HG03378 (cell line): ENCODE measurements around the gene ICAM2.
"Not testable (repeated sequence)": the region's sequence is repeated elsewhere in the genome, so short reads cannot be mapped to it uniquely, and the experiment has no call there.

ENCODE experiments used
- ATAC-seq: cut with Tn5 transposase; IDR thresholded peaks from one replicate; pipeline ENCODE4 v1.9.1; 2021; ENCODE audit warnings: mild to moderate bottlenecking, moderate library complexity; ENCODE audit not compliant: unreplicated experiment

The ICAM2 gene

GRCh38 chr17:64015447-64015846 is 5.0 kb downstream of the ICAM2 start:
- no peak for ATAC-seq

GRCh38 chr17:64009571-64010402 is 10.6 kb downstream of the ICAM2 start:
- no peak for ATAC-seq

- ATAC-seq = no peak
These were observed 11.6 kb downstream of the ICAM2 start for GRCh38 chr17:64008830-64009229.

- no peak for ATAC-seq
These were observed 12.1 kb downstream of the ICAM2 start for GRCh38 chr17:64008346-64008745.

- ATAC-seq = no peak
These were observed 12.6 kb downstream of the ICAM2 start for GRCh38 chr17:64007838-64008282.

- not testable (repeated sequence) for ATAC-seq
These were observed 13.2 kb downstream of the ICAM2 start for GRCh38 chr17:64007089-64007837.

- ATAC-seq = no peak
These were observed 13.9 kb downstream of the ICAM2 start for GRCh38 chr17:64006361-64007088.

GRCh38 chr17:64005734-64006167 is 14.7 kb downstream of the ICAM2 start:
- no peak for ATAC-seq

GRCh38 chr17:64004903-64005733 is 15.3 kb downstream of the ICAM2 start:
- ATAC-seq = no peak

GRCh38 chr17:64004218-64004770 is 16.1 kb downstream of the ICAM2 start:
- ATAC-seq = no peak

GRCh38 chr17:64003526-64004121 is 16.8 kb downstream of the ICAM2 start:
- no peak for ATAC-seq

- no peak for ATAC-seq
These were observed 17.5 kb downstream of the ICAM2 start for GRCh38 chr17:64002658-64003525.

GRCh38 chr17:64001763-64002529 is 18.5 kb downstream of the ICAM2 start:
- no peak for ATAC-seq

- no peak for ATAC-seq
These were observed 19.3 kb downstream of the ICAM2 start for GRCh38 chr17:64001091-64001579.

- ATAC-seq = no peak
These were observed 20.5 kb downstream of the ICAM2 start for GRCh38 chr17:63999680-64000531.

GRCh38 chr17:63998721-63999679 is 21.4 kb downstream of the ICAM2 start:
- ATAC-seq = no peak
